ENCODE results near the gene LRFN3.
A peak's percentile ranks its signal among the peaks of the same experiment; 100 is the strongest.
"Not testable (repeated sequence)": the region's sequence is repeated elsewhere in the genome, so short reads cannot be mapped to it uniquely, and the experiment has no call there.

Gene LRFN3

DNA sequence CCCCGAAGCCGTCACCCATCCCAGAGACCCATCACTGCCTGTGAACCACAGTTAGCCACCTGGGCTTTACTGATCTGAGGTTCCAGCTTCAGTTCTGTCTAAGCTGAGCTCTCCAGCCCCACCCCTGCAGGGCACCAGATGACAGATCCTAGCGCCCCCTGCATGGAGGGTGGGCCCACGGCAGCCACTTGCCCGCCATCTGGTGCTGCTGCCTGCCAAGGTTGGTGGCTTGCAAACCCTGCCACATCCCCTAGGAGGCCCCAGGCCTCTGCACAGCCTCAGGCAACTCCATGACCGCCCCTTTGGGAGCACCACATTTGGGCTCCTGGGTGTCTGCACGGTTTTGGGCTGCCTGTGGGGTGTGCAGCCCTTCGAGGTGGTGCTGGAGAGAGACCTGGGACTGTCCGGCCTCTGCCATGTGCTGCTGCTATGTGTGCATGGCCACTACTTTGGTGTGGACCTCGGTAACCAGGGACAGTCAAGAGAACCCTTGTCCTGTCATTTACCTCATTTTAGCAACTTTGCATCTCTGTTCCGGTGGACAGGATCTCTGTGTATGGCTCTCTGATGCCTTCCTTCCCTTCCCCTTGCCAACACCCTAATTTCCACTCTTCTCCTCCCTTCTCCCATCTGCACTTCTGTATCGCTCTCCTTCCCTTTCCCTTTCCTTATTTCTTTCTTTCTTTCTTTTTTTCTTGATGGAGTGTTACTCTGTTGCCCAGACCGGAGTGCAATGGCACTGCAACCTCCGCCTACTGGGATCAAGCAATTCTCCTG lies 41.5 kb downstream of the LRFN3 start:
- no peak for DNase-seq

DNA sequence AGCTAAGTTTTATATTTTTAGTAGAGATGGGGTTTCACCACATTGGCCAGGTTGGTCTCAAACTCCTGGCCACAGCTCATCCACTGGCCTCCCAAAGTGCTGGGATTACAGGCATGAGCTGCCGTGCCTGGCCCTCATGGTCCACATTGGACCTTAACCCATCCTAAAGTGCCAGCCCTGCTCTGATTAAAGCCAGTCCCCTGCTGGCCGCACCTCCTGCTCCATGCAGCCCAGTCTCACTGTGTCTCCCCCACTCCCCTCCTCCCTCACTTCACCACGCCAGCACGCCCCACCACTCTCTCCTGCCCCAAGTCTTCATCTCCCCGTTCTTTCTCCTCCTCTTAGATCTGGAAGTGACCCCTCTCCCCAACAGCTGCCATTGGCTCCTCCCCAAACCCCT lies 42.1 kb downstream of the LRFN3 start:
- no peak for DNase-seq

DNA sequence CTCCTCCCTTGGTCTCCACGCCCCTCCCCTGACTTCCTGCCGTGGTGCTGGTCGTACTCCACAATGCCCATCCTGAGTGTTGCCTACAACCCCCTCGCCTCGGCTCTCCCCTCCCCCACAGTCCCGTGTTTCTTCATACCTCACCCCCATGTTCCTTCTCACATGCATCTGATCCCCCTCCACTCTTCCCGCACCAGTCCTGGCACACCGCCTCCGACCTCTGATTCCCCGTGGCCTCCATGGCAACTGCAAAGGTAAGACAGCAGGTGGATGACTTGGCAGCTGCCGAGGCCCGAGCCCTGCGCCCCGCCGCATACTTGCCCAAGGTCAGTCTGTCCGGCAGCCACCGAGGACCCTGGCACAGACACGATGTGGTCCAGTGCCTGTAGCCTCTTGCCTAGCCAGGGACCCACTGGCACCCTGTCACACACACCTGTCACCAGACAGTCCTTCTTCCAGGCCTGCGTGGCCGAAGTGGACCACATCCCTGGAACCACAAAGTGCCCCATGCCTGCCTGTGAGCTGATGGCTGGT lies 42.7 kb downstream of the LRFN3 start:
- no peak for DNase-seq

DNA sequence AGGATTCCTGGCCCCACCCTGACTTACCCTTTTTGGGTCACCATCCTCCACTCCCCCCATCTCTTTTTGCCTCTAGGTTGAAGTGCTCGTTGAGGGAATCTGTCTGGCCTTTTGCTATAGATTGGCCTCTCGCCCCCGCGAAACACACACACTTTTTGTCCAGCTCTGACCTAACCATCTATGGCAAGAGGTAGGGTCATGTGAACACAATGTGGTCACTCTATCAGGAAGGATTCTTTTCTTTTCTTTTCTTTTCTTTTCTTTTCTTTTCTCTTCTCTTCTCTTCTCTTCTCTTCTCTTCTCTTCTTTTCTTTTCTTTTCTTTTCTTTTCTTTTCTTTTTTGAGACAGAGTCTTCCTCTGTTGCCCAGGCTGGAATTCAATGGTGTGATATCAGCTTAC lies 44.8 kb downstream of the LRFN3 start:
- DNase-seq, result not testable (repeated sequence)

DNA sequence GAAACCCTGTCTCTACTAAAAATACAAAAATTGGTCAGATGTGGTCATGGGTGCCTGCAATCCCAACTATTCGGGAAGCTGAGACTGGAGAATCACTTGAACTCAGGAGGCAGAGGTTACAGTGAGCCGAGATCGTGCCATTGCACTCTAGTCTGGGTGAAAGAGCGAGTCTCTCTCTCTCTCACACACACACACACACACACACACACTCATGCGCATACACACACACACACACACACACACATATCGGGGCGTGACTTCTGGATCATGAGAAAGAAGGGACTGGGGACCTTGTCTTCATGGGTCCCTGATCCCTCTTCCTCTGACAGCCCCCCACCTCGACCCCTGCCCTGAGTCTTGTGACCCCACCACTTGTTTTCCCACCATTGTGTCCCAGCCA lies 47.0 kb downstream of the LRFN3 start:
- no peak for DNase-seq

DNA sequence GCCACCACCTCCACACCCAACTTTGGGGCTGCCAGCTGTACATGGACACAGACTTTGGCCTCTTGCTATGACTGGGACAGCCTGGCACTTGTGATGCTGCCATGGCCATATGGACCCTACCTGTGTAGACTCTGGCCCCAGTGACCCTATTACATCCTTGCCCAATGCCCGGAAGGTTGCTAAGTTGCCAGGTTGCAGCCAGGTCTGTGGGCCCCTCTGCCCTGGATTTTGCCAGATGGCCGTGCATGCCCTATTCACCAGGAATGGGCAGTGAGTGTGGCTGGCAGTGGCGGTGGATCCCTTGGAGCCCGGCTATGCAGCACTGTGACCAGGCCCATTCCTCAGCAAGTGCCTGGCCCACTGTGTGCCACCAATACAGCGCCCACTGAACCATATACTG lies 49.9 kb downstream of the LRFN3 start:
- no peak for DNase-seq

DNA sequence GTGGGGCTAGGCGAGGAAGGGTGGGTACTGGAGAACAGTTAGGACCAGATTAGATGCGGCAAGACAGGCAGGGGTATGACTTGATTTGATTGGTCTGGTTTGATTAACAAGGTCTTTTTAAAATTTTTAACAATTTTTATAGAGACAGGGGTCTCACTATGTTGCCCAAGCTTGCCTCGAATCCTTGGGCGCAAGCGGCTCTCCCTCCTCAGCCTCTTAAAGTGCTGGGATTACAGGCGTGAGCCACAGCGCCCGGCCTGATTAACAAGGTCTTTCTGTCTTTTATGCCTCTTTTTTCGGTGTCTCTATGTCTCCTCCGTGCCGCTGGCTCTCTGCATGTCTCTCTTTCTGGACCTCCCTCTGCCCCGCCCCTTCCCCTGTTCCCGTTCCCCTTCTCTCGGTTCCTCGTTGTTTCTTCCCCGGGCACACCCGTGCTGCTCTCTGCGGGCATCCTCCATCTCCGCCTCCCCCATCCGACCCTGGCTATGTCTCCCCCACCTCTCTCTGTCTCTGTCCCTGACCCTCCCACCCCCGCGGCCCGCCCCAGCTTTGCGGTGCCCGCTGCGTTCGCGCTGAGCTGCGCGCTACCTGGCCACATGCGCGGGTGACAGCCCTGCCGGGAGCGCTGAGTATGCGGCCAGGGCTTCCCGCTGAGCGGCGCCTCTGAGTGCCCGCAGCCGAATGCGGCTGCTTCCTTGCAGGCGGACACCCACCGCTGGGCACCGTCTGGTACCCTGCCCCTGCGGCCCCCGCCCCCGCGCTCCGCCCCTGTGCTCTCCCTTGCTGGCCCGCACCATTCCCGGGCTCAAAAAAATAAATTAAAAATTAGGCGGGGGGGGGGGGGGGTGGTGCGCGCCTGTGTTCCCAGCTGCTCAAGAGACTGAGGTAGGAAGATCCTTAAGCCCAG lies 50.7 kb downstream of the LRFN3 start:
- DNase-seq, result no peak

DNA sequence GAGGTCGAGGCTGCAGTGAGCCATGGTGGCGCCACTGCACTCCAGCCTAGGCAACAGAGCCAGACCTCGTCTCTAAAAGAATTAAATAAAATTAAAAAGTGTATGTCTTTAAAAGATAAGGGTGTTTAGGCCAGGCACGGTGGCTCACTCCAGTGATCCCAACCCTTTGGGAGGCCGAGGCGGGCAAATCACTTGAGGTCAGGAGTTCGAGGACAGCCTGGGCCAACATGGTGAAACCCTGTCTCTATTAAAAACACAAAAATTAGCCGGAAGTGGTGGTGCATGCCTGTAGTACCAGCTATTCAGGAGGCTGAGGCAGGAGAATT lies 51.4 kb downstream of the LRFN3 start:
- no peak for DNase-seq

DNA sequence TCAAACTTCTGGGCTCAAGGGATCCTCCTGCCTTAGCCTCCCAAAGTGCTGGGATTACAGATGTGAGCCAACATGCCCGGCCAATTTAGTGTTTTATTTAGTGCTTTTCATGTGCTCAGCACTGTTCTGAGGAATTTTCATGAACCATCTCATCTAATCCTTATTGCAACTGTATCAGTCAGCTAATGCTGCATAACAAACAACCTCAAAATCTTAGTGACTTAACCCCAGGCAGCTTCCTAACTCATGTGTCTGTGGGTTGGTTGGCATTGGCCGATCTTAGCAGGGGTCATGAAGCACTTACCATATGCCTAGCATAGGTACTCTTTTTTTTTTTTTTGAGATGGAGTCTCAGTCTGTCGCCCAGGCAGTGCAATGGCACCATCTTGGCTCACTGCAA lies 52.6 kb downstream of the LRFN3 start:
- no peak for DNase-seq

DNA sequence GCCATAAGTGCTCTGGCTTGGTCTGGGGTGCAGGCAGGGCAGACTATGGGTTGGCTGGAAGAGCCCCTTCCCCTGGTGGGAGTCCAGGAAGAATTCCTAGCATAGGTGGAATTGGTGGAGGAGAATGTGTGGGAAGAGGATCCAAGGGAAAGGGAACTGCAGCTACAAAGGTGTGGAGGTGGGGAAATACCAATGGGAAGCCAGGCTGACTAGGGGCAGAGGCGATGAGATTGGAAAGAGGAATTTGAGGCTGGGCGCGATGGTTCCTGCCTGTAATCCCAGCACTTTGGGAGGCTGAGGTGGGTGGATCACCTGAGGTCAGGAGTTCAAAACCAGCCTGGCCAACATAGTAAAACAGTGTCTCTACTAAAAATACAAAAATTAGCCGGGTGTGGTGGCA lies 54.0 kb downstream of the LRFN3 start:
- no peak for DNase-seq

DNA sequence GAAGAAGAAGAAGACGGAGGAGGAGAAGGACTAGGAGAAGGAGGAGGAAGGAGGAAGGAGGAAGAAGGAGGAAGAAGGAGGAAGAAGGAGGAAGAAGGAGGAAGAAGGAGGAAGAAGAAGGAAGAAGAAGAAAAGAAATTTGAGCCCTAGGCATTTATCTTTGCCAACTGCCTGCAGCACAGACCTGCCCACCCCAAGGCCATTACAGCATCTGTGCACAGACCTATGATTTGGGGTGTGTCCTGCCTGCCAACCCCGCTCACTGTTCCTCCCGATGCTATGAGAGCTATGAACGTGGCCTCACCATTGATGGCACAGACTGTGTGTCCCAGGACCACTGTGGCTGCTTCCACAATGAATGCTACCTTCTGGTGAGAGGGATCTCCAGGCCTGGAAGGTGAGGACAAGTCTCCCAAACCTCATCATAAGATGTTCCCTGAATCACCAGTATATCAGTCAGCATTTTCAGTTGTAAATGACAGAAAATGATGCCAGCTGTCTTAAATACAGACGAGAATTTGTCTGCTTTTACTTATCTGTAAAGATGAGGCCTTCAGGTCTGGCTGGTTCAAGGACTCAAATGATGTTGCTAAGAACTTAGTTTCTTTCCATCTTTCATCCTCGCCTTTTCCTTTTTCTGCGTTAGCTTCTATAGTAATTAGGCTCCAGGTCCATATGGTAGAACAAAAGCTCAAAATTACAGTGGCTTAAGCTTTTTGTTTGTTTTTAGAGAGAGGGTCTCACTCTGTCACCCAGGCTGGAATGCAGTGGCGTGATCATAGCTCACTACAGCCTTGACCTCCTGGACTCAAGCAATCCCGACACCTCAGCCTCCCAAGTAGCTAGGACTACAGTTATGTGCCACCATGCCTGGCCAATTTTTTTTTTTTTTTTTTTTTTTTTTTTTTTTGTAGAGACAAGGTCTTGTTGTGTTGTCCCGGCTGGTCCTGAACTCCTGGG lies 54.9 kb downstream of the LRFN3 start:
- no peak for DNase-seq

DNA sequence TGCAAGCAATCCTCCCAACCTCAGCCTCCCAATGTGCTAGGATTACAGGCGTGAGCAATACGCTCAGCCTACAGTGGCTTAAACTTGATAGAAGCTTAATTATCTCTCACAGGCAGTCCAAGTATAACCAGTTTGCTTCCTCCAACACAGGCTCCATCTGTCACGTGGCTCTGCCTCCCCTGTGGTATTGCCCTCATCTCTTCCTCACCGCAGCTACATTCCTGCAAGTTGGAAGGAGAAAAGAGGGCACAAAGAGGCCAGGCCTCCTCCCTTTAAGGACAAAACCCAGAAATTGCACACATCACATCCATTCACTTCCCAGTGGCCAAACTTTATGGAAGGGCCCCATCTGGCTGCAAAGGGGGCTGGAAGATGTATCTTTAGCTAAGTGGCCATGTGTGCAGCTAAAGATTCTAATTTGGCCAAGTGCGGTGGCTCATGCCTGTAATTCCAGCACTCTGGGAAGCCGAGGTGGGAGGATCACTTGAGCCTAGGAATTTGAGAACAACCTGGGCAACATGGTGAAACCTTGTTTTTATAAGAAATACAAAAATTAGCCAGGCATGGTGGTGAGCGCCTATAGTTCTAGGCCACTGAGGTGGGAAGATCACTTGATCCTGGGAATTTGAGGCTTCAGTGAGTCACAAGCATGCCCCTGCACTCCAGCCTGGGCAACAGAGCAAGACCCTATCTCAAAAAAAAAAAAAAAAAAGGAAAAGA lies 55.7 kb downstream of the LRFN3 start:
- peak; percentile 23 for DNase-seq

DNA sequence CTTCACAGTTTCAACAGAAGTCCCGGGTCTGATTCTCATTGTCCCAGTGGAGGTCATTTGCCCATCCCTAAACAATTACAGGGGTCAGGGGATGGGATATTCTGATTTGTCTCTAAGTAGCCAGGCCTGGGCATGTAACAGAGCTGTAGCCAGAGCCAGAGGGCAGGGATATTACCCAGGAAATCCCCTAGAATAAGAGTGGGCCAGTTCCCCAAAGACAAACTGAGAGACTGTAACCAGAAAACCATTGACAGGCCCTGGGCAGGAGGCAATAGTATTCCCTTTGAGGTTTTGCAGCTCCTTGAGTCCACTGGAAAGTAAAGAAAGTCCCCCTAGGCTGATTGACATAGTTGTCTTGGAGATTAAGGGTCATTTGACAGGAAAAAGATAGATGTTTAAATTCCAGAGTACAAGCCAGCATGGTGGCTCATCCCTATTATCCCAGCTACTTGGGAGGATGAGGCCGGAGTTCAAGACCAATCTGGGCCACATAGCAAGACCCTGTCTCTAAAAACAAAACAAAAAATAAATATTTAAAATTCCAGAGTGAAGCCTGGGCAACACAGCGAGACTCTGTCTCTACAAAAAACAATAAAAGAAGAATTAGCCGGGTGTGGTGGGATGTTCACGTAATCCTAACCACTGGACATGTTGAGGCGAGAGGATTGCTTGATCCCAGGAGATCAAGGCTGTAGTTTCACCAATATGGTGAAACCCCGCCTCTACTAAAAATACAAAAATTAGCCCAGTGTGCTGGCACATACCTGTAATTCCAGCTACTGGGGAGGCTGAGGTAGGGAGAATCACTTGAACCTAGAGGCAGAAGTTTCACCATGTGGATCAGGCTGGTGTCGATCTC lies 57.0 kb downstream of the LRFN3 start:
- no peak for DNase-seq

DNA sequence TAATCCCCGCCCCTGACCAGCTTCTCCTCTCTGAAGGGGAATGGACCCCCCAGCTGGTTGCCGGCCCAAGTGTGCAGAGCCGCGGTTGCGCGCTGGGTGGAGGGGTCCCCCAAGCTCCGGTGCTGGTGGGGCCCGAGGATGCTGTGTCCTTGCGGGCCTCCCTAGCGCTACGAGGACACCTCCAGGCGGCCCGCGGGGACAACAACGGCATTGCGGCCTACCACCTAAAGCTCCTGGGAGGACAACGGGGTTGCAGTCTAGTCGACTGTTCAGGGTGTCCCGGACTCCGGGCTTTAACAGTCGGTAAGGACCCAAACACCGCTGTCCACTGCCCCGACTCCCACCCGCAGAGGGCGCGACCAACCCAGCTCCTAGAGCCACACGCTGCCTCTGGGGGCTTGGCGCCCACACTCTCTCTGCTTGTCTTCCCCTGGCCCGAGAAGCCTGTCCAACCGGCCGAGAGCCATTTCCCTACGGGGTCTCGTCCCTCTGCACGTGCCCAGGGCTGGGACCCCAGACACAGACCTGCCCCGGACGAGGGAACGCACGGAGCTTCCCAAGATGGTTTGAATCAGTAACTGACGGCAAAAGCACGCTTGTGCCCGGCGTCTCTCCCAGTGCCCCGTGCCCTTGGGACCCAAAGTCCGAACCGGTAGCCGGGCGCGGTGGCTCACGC lies 57.9 kb downstream of the LRFN3 start:
- no peak for DNase-seq
